GM19395 (cell line): Measurements from ENCODE around the gene IL4I1.

Experiments
- ATAC-seq: cut with Tn5 transposase; IDR thresholded peaks from one replicate; pipeline ENCODE4 v1.9.1; 2021; ENCODE audit warnings: mild to moderate bottlenecking, moderate library complexity; ENCODE audit not compliant: unreplicated experiment

The IL4I1 gene

DNA sequence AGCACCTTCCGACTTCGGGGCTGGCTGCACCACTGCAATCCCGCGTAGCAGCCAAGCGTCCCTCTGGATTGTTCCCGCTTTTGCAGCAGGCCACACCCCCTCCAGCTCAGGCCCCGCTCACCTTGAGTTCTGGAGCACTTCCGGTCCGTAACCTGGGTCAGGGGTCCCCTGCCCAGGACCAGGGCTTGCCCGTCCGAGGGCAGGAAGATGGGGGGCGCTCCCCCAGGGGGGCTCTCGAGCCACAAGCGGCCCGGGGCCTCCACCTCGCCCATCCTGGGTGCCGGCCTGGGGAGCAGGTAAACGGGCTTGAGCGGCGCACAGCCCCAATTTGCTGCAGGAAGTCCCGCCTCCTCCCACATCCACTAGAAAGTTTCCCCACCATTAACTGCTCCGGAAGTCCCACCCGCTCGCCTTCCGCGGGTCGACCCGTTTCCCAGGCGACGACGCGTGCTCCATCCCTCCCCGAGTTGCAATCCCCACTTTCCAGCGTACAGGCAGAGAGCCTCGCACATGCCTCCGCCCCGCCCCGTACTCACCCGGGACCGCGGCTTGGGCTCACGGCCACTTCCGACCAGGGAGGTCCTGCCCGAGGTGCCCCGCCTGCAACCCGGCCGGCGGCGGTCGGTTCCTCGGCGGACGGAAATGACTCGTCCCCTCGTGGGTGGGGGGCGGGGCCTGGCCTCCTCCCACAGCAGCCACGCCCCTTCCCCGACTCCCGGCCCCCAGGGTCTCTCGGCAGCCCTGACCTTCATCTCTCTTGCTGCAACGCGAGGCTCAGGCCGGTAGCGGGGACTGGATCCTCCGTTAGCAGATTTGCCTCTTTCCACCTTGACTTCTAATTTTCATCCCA lies 29.5 kb downstream of the IL4I1 start, which contains the start of gene PNKP:
TSS of gene PNKP (minus strand) at position 644 of the 850 bp plus-strand sequence. CDS start at position 272, 372 bp downstream.
- peak; percentile 40 for ATAC-seq

DNA sequence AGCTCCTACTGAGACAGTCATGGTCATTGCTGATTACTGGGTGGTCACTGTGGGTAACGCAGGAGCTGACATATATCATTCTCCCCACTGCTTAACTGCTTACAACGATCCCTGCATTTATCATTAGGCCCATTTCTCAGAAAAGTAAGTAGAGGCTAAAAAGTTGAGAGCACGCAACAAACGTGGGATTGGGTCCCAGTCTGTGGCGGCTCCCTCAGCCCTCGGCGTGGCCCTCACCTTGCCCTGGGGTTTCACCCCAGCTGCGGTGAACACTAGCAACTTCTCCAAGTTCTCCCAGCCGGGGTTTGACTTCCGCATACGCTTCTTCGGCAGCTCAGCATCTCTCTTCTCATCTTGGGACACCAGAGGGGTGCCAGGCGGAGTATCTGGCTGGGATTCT lies 31.8 kb downstream of the IL4I1 start:
- ATAC-seq: no peak

GRCh38 chr19:49863935-49864320 lies 32.8 kb downstream of the IL4I1 start:
- no peak for ATAC-seq

GRCh38 chr19:49863254-49863934 lies 33.3 kb downstream of the IL4I1 start:
- ATAC-seq: no peak

DNA sequence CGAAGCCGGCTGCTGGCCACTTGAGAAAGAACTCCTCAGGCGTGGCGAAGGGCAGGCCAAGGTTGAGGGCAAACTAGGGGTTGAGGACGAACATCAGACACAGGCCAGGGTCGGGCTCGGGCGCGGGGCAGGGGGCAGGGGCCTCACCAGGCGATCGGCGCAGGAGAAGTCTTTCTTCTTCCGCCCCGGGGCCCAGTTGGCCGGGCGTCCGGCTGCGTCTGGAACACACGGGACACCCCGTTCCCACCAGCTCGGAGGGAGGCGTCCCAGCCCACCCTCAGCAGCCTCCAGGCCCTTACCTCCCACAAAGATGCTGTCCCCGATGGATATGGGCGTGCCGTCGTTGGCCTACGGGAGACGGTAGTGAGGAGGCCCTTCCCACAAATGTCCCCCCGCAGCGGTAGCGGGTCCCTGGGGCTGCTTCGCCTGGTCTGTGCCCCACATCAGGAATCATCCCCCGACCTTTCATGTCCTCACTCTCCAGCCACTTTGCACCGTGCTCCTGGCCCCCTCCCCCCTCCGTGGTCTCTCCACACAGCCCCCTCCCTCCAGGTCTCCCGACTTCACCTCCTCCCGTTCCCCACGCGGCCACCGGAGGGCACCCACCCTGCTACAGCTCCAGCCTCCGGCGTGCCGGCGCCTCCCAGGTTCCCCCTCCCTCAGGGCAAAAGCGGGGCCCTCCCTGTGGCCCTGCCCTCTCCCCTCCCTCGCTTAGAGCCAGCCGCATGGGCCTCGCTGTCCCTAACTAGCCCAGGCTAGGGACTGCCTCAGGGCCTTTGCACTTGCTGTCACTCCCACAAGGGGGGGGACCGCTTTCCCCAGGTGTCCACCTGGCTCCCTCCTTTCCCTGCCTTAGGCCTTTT lies 34.1 kb downstream of the IL4I1 start:
- no peak for ATAC-seq

DNA sequence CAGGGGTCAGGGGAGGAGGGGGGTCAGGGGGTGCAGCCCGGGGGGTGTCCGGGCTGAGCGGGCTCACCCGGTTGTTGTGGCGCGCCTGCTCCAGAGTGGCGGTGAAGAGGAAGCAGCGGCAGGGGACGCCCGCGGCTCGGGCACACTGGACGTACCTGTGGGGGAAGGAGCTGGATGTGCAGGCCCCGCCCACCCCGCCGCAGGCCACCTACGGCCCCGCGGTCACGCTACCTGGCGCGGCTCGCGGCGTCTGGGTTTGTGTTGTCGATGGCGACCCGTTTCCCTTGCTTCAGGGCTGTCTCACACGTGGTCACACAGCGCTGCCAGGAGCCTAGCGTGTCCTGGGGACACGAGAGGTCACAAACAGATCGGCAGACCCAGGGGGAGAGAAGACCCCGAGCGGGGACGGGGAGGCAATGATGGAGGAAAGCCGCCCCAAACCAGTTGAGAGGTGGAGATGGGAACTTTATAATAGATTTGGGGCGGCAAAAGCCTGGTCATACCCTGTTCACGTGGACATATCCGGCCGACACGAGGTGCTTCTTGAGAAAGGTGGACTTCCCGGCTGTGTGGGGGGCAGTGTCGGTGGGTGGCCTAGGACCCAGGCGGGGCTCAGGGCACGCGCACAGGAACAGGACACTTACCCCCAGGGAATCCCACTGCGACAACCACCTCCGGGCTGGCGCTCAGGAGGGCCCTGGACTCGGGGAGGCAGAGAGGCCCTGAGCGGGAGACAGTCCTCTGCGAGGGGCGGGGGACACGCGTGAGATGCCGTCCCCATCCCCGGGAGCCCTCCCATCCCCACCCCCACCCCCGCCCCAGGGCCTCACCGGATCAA lies 34.9 kb downstream of the IL4I1 start:
- no peak for ATAC-seq

- no peak for ATAC-seq
Measured at GRCh38 chr19:49861107-49861506, 35.6 kb downstream of the IL4I1 start.

DNA sequence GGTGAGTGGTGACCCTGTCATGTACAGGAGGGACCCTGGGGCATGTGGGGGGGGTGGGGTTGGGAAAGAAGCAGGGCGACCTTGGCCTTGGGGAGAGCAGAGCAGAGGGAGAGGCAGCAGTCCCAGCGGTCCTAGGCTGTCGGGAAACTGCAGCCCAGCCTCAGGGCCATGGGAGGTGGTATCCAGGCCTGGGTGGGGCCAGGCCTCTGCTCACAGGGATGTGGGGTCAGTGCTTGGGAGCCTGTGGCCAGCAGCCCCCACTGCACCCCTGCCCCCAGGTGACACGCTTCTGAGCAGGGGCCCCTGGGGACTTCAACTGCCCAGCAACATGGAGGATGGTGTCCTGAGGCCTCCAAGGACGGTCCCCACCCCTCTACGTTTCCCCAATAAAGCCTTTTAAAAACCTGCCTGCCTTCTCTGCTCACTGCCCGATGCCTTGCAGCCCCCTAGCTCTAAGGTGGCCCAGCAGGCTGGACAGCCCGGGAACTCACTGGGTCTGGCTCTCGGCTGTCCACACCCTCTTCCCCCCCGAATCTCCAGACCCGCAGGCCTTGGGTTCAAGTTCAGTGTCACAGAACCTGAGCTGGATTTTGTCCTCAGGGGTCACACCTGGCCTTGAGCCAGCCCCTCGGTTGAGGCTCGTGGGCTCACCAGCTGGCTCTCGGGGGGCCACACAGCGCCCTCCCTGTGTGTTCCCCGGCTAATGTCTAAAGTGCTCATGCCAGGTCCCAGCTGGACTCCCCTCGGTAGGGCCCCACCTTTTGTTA lies 36.2 kb downstream of the IL4I1 start:
- ATAC-seq: no peak

DNA sequence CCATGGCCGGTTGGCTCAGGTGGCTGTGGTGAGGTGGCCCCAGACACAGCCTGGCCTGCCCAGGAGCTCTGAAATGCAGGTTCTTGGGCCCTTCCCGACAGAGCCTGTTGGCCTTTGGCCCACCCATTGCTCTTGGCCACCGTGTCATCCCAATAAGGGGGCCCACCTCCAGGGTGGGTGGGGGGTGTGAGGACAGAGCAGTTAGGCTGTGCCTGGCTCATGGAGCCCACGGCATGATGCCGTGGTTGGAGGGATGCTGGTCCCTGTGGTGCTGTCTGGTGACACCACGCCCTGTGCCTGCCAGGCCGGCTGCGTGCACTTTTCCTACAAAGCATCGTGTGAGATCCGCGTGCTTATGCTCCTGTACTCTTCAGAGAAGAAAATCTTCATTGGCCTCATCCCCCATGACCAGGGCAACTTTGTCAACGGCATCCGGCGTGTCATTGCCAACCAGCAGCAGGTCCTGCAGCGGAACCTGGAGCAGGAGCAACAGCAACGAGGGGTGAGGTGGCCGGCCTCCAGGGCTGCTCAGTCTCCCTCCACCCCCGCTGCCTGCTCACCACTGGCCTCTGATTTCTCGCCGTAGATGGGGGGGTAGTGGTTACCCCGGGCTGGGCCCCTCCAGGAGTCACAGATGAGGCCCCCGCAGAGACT lies 36.9 kb downstream of the IL4I1 start:
- no peak for ATAC-seq

GRCh38 chr19:49858088-49858985 lies 38.4 kb downstream of the IL4I1 start:
- no peak for ATAC-seq

DNA sequence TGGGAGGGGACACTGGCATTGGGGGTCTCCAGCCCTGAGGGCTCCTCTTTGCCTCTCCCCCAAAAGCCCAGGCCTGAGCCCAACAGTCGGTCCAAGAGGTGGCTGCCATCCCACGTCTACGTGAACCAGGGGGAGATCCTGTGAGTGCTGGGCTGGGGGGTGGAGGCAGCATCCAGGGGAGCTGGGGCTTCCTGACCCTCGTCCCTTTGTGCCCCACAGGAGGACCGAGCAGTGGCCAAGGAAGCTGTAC lies 38.9 kb downstream of the IL4I1 start:
- ATAC-seq: no peak

- ATAC-seq: no peak
Measured at GRCh38 chr19:49857061-49857837, 39.4 kb downstream of the IL4I1 start.

DNA sequence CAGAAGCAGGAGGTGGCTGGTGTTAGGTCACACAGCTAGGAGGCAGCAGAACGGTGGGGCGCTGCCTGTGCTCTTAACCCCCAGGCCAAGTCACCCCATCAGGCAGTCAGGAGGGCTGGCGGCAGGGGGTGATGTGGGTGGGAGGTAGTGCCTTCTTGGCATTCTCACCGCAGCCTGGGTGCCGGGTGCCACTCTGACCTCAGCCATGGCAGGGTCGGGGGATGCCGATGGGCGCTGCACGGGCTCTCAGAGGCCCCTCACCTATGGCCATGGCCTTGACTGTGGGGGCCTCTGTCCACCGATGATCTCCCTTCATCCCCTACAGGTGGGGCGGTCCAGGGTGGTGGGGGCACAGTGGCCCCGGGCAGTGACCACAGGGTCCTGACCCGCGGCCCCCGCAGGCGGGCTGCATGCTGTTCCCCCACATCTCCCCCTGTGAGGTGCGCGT lies 40.1 kb downstream of the IL4I1 start:
- ATAC-seq: no peak

- ATAC-seq: no peak
Measured at GRCh38 chr19:49855676-49856573, 40.8 kb downstream of the IL4I1 start.

DNA sequence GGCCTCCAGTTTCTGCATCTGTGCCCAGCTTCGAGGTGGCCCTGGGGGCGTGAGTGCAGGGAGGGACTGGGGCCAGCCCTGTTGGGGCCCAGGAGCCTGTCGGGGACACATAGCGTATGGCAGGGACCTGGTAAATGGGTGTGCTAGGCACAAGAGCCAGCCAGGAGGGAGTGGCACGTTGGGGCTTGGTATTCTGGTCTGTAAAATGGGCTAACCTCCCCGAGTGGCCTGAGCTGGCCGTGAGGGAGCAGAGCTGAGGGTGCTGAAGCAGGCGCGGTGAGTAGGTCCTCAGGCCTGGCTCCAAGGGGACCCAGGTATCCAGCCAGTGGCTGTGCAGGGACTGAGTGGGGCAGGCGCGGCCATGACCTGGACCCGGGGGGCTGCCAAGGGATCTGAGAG lies 41.4 kb downstream of the IL4I1 start:
- no peak for ATAC-seq

DNA sequence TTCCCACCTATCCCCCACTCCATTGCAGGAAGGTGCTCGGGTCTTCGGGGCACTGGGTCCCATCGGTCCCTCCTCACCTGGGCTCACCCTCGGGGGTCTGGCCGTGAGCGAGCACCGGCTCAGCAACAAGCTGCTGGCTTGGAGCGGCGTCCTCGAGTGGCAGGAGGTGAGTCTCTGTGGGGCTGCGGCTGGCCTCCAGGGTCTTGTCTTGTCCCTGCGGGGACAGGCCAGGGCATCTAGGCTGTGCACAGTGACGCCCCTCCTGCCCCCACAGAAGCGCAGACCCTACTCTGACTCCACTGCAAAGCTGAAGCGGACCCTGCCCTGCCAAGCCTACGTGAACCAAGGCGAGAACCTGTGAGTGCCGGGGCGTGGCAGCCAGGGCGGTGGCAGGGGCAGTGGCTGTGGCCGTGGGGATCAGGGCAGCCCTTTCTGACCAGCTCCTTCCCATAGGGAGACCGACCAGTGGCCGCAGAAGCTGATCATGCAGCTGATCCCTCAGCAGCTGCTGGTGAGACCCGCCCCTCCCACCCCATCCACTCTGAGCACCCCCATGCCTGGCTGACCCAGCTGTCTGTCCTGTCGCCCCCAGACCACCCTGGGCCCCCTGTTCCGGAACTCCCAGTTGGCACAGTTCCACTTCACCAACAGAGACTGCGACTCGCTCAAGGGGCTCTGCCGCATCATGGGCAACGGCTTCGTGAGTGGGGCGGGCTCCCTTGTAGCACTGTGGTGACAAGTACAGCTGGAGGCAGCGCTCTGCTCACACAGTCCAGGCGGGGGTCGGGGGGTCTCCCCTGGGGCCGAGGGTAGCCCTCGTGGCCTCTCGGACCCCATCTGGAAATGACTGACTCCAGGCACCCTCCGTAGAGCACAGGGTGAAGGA lies 42.1 kb downstream of the IL4I1 start:
- ATAC-seq: no peak
